AG20443 (cell line): ENCODE results near the gene EPS8L3.
A peak's percentile ranks its signal among the peaks of the same experiment; 100 is the strongest.
"Not testable (repeated sequence)": the region's sequence is repeated elsewhere in the genome, so short reads cannot be mapped to it uniquely, and the experiment has no call there.

ENCODE experiments used
- DNase-seq: peaks from one replicate; pipeline ENCODE4 v3.0.0; 2012; ENCODE audit warnings: low spot score, mixed read lengths

The EPS8L3 gene

GRCh38 chr1:109780982-109781381 lies 17.3 kb upstream of the EPS8L3 start:
- no peak for DNase-seq

GRCh38 chr1:109777980-109778625 lies 14.4 kb upstream of the EPS8L3 start:
- DNase-seq, result no peak

GRCh38 chr1:109777436-109777835 lies 13.7 kb upstream of the EPS8L3 start:
- DNase-seq, result no peak

- peak; percentile 86 for DNase-seq
Measured at GRCh38 chr1:109776911-109777310, 13.2 kb upstream of the EPS8L3 start.

- no peak for DNase-seq
Measured at GRCh38 chr1:109776206-109776835, 12.6 kb upstream of the EPS8L3 start.

GRCh38 chr1:109775398-109775797 lies 11.7 kb upstream of the EPS8L3 start:
- DNase-seq, result no peak

- DNase-seq, result no peak
Measured at GRCh38 chr1:109773900-109774485, 10.3 kb upstream of the EPS8L3 start.

- peak; percentile 91 for DNase-seq
Measured at GRCh38 chr1:109773203-109773899, 9.6 kb upstream of the EPS8L3 start.

GRCh38 chr1:109772658-109773202 lies 9.0 kb upstream of the EPS8L3 start:
- DNase-seq, result no peak

- DNase-seq, result no peak
Measured at GRCh38 chr1:109771712-109772657, 8.3 kb upstream of the EPS8L3 start.

- DNase-seq, result no peak
Measured at GRCh38 chr1:109770331-109771095, 6.8 kb upstream of the EPS8L3 start.

- peak; percentile 93 for DNase-seq
Measured at GRCh38 chr1:109769330-109770078, 5.8 kb upstream of the EPS8L3 start.

- DNase-seq, result no peak
Measured at GRCh38 chr1:109768820-109769219, 5.1 kb upstream of the EPS8L3 start.

GRCh38 chr1:109768335-109768650 lies 4.6 kb upstream of the EPS8L3 start:
- DNase-seq, result no peak

GRCh38 chr1:109767637-109768334 lies 4.1 kb upstream of the EPS8L3 start:
- DNase-seq, result no peak

- DNase-seq, result not testable (repeated sequence)
Measured at GRCh38 chr1:109766991-109767636, 3.4 kb upstream of the EPS8L3 start.

GRCh38 chr1:109765896-109766615 lies 2.3 kb upstream of the EPS8L3 start:
- DNase-seq, result no peak

GRCh38 chr1:109765483-109765815 lies 1.7 kb upstream of the EPS8L3 start:
- no peak for DNase-seq
